BLaER1 treated with 17β-estradiol and CSF1 and Interleukin-3, amounts not matched to agents 10 nM and 100 nM (cell line): ENCODE data around the gene KLRF1.
"Not testable (repeated sequence)": the region's sequence is repeated elsewhere in the genome, so short reads cannot be mapped to it uniquely, and the experiment has no call there.

Source experiments
- H3K27ac ChIP-seq, 11 experiments: shearing (Covaris generic); formaldehyde crosslinking; 2 replicates each; pipeline ENCODE4 v1.8.1; 2022
- H3K27me3 ChIP-seq, 11 experiments: shearing (Covaris generic); formaldehyde crosslinking; 2 replicates each; pipeline ENCODE4 v1.8.1; 2022
- H3K36me3 ChIP-seq, 11 experiments: shearing (Covaris generic); formaldehyde crosslinking; 2 replicates each; pipeline ENCODE4 v1.8.1; 2022
- H3K4me1 ChIP-seq, 10 experiments: shearing (Covaris generic); formaldehyde crosslinking; 2 replicates each; pipeline ENCODE4 v1.8.1; 2022
- H3K4me2 ChIP-seq, 11 experiments: shearing (Covaris generic); formaldehyde crosslinking; 2 replicates each; pipeline ENCODE4 v1.8.1; 2022
- H3K4me3 ChIP-seq, 10 experiments: shearing (Covaris generic); formaldehyde crosslinking; 2 replicates each; pipeline ENCODE4 v1.8.1; 2022
- H3K9ac ChIP-seq, 11 experiments: shearing (Covaris generic); formaldehyde crosslinking; 2 replicates each; pipeline ENCODE4 v1.8.1; 2022
- H3K9me3 ChIP-seq, 11 experiments: shearing (Covaris generic); formaldehyde crosslinking; replicated peaks in 1 of 11; 2 replicates each; pipeline ENCODE4 v1.8.1; 2022
- H4K20me1 ChIP-seq, 11 experiments: shearing (Covaris generic); formaldehyde crosslinking; 2 replicates each; pipeline ENCODE4 v1.8.1; 2022
- Cebpa-rat ChIP-seq, 11 experiments: shearing (Covaris generic); IDR thresholded peaks; 2 replicates each; pipeline ENCODE4 v1.8.1; 2022

Gene KLRF1

GRCh38 chr12:9870286-9870866, 43.1 kb downstream of the KLRF1 start:
- H3K4me3 ChIP-seq: peak overlapping the region in 3 of 10 experiments; percentile 57 to 63 (median 61); a peak in 5 of 20 replicates
- peak overlapping the region in 5 of 11 experiments; percentile 56 to 90 (median 75); a peak in 9 of 22 replicates for H3K4me2 ChIP-seq
- peaks cover 46 to 64% (median 55%) of the 10 kb centered on the region in 11 experiments for H3K27me3 ChIP-seq
- peaks cover 0 to 6% (median 0%) of the 10 kb centered on the region in 11 experiments; a peak in 2 of 22 replicates for H3K9me3 ChIP-seq
- H3K9ac ChIP-seq: peak overlapping the region in 3 of 11 experiments; percentile 71 to 74 (median 73); a peak in 6 of 22 replicates
- peak overlapping the region in 4 of 11 experiments; percentile 48 to 78 (median 74); a peak in 7 of 22 replicates for H3K27ac ChIP-seq
- no peak for TF ChIP-seq Cebpa-rat (IDR thresholded peaks at IDR 0.05)
- H3K4me1 ChIP-seq: peaks cover 0 to 13% (median 5%) of the 10 kb centered on the region in 10 experiments; a peak in 8 of 20 replicates
- no peaks in the 10 kb centered on the region for H3K36me3 ChIP-seq
- H4K20me1 ChIP-seq: no peaks in the 10 kb centered on the region; a peak in 2 of 22 replicates

GRCh38 chr12:9872162-9872561, 44.9 kb downstream of the KLRF1 start:
- Histone ChIP-seq H4K20me1 (no peaks in the 10 kb centered on the region; a peak in 2 of 22 replicates), H3K4me3 (no peak overlapping the region), H3K27me3 (peaks cover 29 to 46% (median 37%) of the 10 kb centered on the region in 11 experiments), H3K27ac (no peak overlapping the region), H3K4me2 (no peak overlapping the region), H3K9me3 (peaks cover 0 to 13% (median 4%) of the 10 kb centered on the region in 11 experiments; a peak in 5 of 22 replicates), H3K4me1 (peaks cover 0 to 13% (median 5%) of the 10 kb centered on the region in 10 experiments; a peak in 8 of 20 replicates), H3K9ac (no peak overlapping the region), H3K36me3 (no peaks in the 10 kb centered on the region)
- no peak for TF ChIP-seq Cebpa-rat (IDR thresholded peaks at IDR 0.05)

GRCh38 chr12:9872742-9873141, 45.5 kb downstream of the KLRF1 start:
- H3K4me2 ChIP-seq: no peak overlapping the region

GRCh38 chr12:9876120-9876519, 48.8 kb downstream of the KLRF1 start:
- H3K36me3 ChIP-seq, H3K4me1 ChIP-seq, H3K4me3 ChIP-seq, H3K4me2 ChIP-seq, H4K20me1 ChIP-seq, H3K27me3 ChIP-seq, H3K27ac ChIP-seq, H3K9ac ChIP-seq, H3K9me3 ChIP-seq: not testable (repeated sequence)

More at GRCh38 chr12:9872742-9873141, 45.5 kb downstream of the KLRF1 start:
- Histone ChIP-seq H3K27ac (no peak overlapping the region), H3K4me1 (peaks cover 0 to 13% (median 5%) of the 10 kb centered on the region in 10 experiments; a peak in 8 of 20 replicates), H3K27me3 (peaks cover 23 to 41% (median 31%) of the 10 kb centered on the region in 11 experiments), H3K9me3 (peaks cover 0 to 13% (median 4%) of the 10 kb centered on the region in 11 experiments; a peak in 5 of 22 replicates), H3K36me3 (no peaks in the 10 kb centered on the region), H3K9ac (no peak overlapping the region), H3K4me3 (no peak overlapping the region), H4K20me1 (no peaks in the 10 kb centered on the region; a peak in 2 of 22 replicates)
- no peak for TF ChIP-seq Cebpa-rat (IDR thresholded peaks at IDR 0.05)

GRCh38 chr12:9880532-9881078, 53.3 kb downstream of the KLRF1 start:
- H3K4me2 ChIP-seq: peak overlapping the region in 7 of 11 experiments; percentile 4 to 63 (median 47); a peak in 8 of 22 replicates

GRCh38 chr12:9881246-9881645, 54.0 kb downstream of the KLRF1 start, which contains the start of gene KLRF2:
KLRF2 (plus strand) TSS chr12:9881489; CDS start chr12:9881596, 107 bp downstream.
- Histone ChIP-seq H3K9ac (no peak within 1 kb of the TSS), H3K9me3 (peaks cover 0 to 4% (median 0%) of the 10 kb centered on the region in 11 experiments; a peak in 3 of 22 replicates), H3K36me3 (no peaks in the 10 kb centered on the region), H3K27ac (no peak within 1 kb of the TSS), H3K27me3 (no peaks in the 10 kb centered on the region), H3K4me3 (no peak within 1 kb of the TSS), H3K4me1 (peaks cover 0 to 14% (median 9%) of the 10 kb centered on the region in 10 experiments; a peak in 14 of 20 replicates), H4K20me1 (no peaks in the 10 kb centered on the region), H3K4me2 (peak within 1 kb of the TSS in 8 of 11 experiments; percentile 20 to 63 (median 46); a peak in 14 of 22 replicates)
- no peak for TF ChIP-seq Cebpa-rat (IDR thresholded peaks at IDR 0.05)

More at GRCh38 chr12:9880532-9881078, 53.3 kb downstream of the KLRF1 start:
- Histone ChIP-seq H3K27ac (no peak overlapping the region), H3K4me1 (peaks cover 0 to 14% (median 9%) of the 10 kb centered on the region in 10 experiments; a peak in 14 of 20 replicates), H3K36me3 (no peaks in the 10 kb centered on the region), H3K4me3 (no peak overlapping the region), H3K9ac (no peak overlapping the region), H3K9me3 (peaks cover 0 to 8% (median 0%) of the 10 kb centered on the region in 11 experiments; a peak in 3 of 22 replicates), H4K20me1 (no peaks in the 10 kb centered on the region), H3K27me3 (no peaks in the 10 kb centered on the region)
- no peak for TF ChIP-seq Cebpa-rat (IDR thresholded peaks at IDR 0.05)

- Histone ChIP-seq H3K4me2 (no peak overlapping the region), H3K4me3 (no peak overlapping the region), H3K9ac (no peak overlapping the region), H3K27ac (no peak overlapping the region), H3K4me1 (peaks cover 0 to 14% (median 9%) of the 10 kb centered on the region in 10 experiments; a peak in 14 of 20 replicates), H3K36me3 (no peaks in the 10 kb centered on the region), H3K27me3 (no peaks in the 10 kb centered on the region), H3K9me3 (no peaks in the 10 kb centered on the region), H4K20me1 (no peaks in the 10 kb centered on the region)
- no peak for TF ChIP-seq Cebpa-rat (IDR thresholded peaks at IDR 0.05)
Measured at GRCh38 chr12:9881988-9882387, 54.7 kb downstream of the KLRF1 start.

DNA sequence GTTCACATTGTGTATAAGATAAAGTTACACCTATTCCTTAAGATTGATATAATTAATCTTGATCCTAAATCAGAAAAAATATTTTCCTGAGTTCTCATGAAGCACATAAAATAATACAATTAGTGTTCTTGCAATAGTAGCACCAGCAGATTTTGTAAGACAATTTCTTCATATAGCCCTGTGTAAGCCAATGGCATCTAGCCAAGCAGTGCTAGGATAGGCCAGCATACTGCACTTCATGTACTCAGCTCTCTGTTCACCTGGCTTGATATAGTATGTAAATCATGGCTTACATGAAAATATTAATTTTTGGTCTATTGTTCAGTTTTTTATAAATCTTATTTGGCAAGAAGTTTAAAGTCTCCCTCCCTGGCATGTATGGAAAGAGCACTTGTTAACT, 55.9 kb downstream of the KLRF1 start:
- Histone ChIP-seq H3K4me2 (no peak overlapping the region), H3K27me3 (no peaks in the 10 kb centered on the region), H3K36me3 (no peaks in the 10 kb centered on the region), H3K4me1 (peaks cover 0 to 14% (median 9%) of the 10 kb centered on the region in 10 experiments; a peak in 14 of 20 replicates), H3K9ac (no peak overlapping the region), H3K27ac (no peak overlapping the region), H3K9me3 (no peaks in the 10 kb centered on the region), H4K20me1 (no peaks in the 10 kb centered on the region), H3K4me3 (no peak overlapping the region)
- TF ChIP-seq Cebpa-rat (IDR thresholded peaks at IDR 0.05): no peak

DNA sequence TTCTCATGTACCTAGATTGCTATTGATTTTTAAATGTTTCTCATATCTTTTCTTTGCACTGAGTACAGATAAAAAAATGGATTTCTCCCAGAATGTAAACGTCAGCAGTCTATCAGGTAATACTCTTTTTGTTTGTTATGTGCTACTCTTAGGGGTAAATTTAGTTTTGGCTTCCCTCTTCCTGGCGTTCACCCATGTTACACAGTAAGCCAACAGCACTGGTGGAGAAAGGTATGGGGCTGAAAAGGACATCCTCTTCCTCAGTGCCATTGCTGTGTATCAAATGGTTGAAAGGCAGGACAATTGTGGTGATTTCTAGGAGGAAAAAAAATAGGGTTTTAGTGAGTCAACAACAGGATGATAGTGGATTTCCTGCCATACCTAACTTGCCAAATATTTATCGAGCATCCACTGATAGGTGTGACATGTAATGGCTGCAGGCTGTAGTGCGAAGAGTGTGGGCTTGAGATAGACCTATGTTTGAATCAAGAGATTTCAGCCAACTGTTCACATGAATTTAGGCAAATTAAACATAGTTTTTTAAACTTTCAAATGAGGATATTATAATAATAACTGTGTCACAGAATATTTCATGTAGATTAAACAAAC, 61.5 kb downstream of the KLRF1 start:
- H3K4me2 ChIP-seq: no peak overlapping the region
- no peaks in the 10 kb centered on the region for H3K36me3 ChIP-seq
- no peak overlapping the region for H3K9ac ChIP-seq
- H3K27me3 ChIP-seq: no peaks in the 10 kb centered on the region
- no peaks in the 10 kb centered on the region for H4K20me1 ChIP-seq
- no peaks in the 10 kb centered on the region for H3K9me3 ChIP-seq
- no peak for TF ChIP-seq Cebpa-rat (IDR thresholded peaks at IDR 0.05)
- H3K27ac ChIP-seq: no peak overlapping the region
- no peak overlapping the region for H3K4me3 ChIP-seq
- H3K4me1 ChIP-seq: no peaks in the 10 kb centered on the region
